ENCODE measurements around the gene GALNTL6.

Gene GALNTL6
- total RNA-seq = 0 reads per million in 2 experiments

- DNase-seq (ENCODE audit: low read depth) = no peak
Measured at GRCh38 chr4:171812665-171813525, at the start of gene GALNTL6. GALNTL6 (plus strand) TSS chr4:171813404.

GRCh38 chr4:171765514-171765913 lies 47.7 kb upstream of the GALNTL6 start:
- DNase-seq (ENCODE audit: low read depth) = no peak

- DNase-seq (ENCODE audit: low read depth) = no peak
Measured at GRCh38 chr4:171774642-171775190, 38.5 kb upstream of the GALNTL6 start.

GRCh38 chr4:171779301-171779700 lies 33.9 kb upstream of the GALNTL6 start:
- DNase-seq (ENCODE audit: low read depth) = no peak

GRCh38 chr4:171785388-171785787 lies 27.8 kb upstream of the GALNTL6 start:
- no peak for DNase-seq (ENCODE audit: low read depth)

- DNase-seq (ENCODE audit: low read depth) = no peak
Measured at GRCh38 chr4:171793723-171794122, 19.5 kb upstream of the GALNTL6 start.

- DNase-seq (ENCODE audit: low read depth) = no peak
Measured at GRCh38 chr4:171794528-171794927, 18.7 kb upstream of the GALNTL6 start.

GRCh38 chr4:171809854-171810253 lies 3.4 kb upstream of the GALNTL6 start:
- no peak for DNase-seq (ENCODE audit: low read depth)

GRCh38 chr4:171812333-171812664 lies 905 bp upstream of the GALNTL6 start:
- DNase-seq (ENCODE audit: low read depth) = no peak

- DNase-seq (ENCODE audit: low read depth) = no peak
Measured at GRCh38 chr4:171813526-171814250, 484 bp downstream of the GALNTL6 start.

GRCh38 chr4:171814545-171814944 lies 1.3 kb downstream of the GALNTL6 start:
- DNase-seq (ENCODE audit: low read depth) = no peak

- no peak for DNase-seq (ENCODE audit: low read depth)
Measured at GRCh38 chr4:171817026-171817425, 3.8 kb downstream of the GALNTL6 start.

- no peak for DNase-seq (ENCODE audit: low read depth)
Measured at GRCh38 chr4:171834640-171835039, 21.4 kb downstream of the GALNTL6 start.

GRCh38 chr4:171843456-171843855 lies 30.3 kb downstream of the GALNTL6 start:
- no peak for DNase-seq (ENCODE audit: low read depth)

GRCh38 chr4:171846232-171846631 lies 33.0 kb downstream of the GALNTL6 start:
- DNase-seq (ENCODE audit: low read depth) = no peak

GRCh38 chr4:171846893-171847292 lies 33.7 kb downstream of the GALNTL6 start:
- no peak for DNase-seq (ENCODE audit: low read depth)

- DNase-seq (ENCODE audit: low read depth) = no peak
Measured at GRCh38 chr4:171847751-171848150, 34.5 kb downstream of the GALNTL6 start.

GRCh38 chr4:171849686-171850222 lies 36.5 kb downstream of the GALNTL6 start:
- no peak for DNase-seq (ENCODE audit: low read depth)

- DNase-seq (ENCODE audit: low read depth) = no peak
Measured at GRCh38 chr4:171851295-171851694, 38.1 kb downstream of the GALNTL6 start.

GRCh38 chr4:171857302-171858012 lies 44.3 kb downstream of the GALNTL6 start:
- no peak for DNase-seq (ENCODE audit: low read depth)

- no peak for DNase-seq (ENCODE audit: low read depth)
Measured at GRCh38 chr4:171875291-171875690, 62.1 kb downstream of the GALNTL6 start.

- no peak for DNase-seq (ENCODE audit: low read depth)
Measured at GRCh38 chr4:171876636-171877035, 63.4 kb downstream of the GALNTL6 start.
